ENCODE data around the gene BCAS3.

DNA sequence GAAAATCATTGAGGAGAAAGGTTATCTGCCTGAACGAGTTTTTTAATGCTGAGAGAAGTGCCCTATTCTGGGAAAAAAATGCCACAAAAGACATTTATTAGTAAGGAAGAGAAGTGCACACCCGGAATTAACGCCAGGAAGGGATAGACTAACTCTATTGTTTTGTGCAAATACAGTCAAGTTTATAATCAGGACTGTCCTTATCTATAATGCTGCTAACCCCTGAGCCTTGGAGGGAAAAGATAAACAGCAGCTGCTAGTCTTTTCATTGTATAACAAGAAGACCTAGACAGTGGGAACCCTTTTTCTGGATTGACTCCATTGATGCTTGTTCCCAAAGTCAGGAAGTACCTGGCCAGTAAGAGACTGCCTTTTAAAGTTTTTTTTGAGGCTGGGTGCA, 26.5 kb downstream of the BCAS3 start:
- TF ChIP-seq EP300 (conservative IDR thresholded peaks at IDR 0.05; ENCODE audit: poor library complexity, severe bottlenecking) (no peak), POLR2AphosphoS5 (IDR thresholded peaks at IDR 0.05) (no peak)
- TF ChIP-seq, protein P1, sequence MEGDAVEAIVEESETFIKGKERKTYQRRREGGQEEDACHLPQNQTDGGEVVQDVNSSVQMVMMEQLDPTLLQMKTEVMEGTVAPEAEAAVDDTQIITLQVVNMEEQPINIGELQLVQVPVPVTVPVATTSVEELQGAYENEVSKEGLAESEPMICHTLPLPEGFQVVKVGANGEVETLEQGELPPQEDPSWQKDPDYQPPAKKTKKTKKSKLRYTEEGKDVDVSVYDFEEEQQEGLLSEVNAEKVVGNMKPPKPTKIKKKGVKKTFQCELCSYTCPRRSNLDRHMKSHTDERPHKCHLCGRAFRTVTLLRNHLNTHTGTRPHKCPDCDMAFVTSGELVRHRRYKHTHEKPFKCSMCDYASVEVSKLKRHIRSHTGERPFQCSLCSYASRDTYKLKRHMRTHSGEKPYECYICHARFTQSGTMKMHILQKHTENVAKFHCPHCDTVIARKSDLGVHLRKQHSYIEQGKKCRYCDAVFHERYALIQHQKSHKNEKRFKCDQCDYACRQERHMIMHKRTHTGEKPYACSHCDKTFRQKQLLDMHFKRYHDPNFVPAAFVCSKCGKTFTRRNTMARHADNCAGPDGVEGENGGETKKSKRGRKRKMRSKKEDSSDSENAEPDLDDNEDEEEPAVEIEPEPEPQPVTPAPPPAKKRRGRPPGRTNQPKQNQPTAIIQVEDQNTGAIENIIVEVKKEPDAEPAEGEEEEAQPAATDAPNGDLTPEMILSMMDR (IDR thresholded peaks at IDR 0.05; ENCODE audit: poor library complexity, severe bottlenecking), result no peak
